Posterior cingulate gyrus (tissue), 11 donors: Measurements from ENCODE around the gene MATN1.

Experiments
- DNase-seq, 10 donors: peaks; one replicate each; pipeline versions ENCODE4 v3.0.0 to v3.0.0-alpha.2; 2020 to 2021; ENCODE audit warnings: mixed read lengths in 3 of 10
- intact Hi-C: fragments of 100-400 bp; cut with DNase I; formaldehyde crosslinking; loops from one replicate; pipeline ENCODE4 v1.15.1; 2023

Gene MATN1

DNA sequence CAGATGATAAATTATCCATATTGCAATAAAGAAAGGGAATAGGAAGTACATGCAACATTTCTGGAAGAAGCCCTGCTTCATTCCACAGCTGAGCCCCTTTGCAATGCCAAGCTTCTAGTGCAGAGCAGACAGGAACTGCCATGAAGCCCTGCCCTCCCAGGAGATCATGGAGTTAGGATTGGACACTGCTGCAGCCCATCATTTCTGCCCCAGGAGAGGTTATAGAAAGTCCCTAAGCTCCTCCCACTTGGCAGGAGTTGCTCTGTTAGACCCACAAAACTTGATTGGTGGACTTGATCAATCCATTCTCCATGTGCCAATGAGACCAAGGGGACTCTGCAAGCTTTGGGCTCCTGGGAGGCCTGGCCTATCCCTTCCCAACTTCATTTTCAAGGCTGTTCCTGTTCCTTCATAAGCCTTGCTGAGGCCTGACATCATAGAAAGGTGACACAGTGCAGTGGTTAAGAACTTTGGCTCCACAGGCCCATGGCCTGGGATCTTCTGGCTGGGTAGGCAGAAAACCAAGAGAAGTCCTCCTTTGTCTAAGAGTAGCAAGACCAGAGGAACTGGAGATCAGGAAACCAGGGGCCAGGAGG lies 35.5 kb upstream of the MATN1 start:
- peak in 1 of 10 donors; percentile 8 for DNase-seq
- intact Hi-C loops: no loop called here

GRCh38 chr1:30758121-30758688 lies 34.8 kb upstream of the MATN1 start:
- DNase-seq: no peak
- intact Hi-C loops: no loop called here

- intact Hi-C loops: no loop called here
- DNase-seq: peak in 2 of 10 donors; percentile 69 to 78
Measured at GRCh38 chr1:30757352-30758120, 34.2 kb upstream of the MATN1 start, which contains the start of gene LAPTM5. TSS of gene LAPTM5 (minus strand) at chr1:30757774. CDS start at chr1:30757745, 29 bp downstream.

DNA sequence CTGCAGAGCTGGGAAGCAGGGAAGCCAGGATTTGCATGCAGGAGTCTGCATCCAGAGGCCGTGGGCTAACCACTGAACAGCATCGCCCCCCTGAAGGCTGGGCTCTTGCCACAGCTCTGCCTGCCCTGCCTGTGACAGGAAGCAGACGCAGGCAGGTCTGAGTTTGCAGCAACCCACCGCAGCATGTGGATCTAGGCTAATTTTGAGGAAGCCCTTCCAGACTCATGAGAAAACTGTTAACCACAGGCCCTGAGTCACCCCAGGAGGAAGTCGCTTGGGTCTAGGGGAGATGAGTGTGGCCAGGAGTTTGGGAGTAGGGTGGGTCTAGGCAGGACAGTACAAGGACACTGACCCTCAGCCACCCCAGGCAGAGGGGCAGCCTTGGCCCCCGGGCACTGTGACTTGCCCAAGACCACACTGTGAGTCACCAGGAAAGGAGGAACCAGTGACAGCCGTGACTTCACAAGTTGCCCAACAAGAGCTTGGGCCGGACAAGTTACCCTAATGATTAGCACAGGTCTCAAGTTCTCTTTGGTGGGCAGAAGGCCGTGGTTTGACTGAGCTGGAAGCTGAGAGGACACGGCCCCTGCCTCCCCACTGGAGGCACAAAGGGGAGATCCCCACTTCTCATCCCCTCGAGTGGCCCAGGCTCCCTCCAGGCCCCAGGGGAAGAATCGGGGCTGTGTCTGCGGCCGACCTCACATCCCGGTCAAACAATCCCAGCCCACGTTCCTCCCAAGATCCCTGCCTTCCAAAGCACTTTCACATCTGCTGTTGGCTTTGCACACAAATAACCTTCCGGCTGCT lies 33.4 kb upstream of the MATN1 start:
- peak in 6 of 10 donors; percentile 32 to 90 (median 60) for DNase-seq
- intact Hi-C loops: no loop called here

- DNase-seq: peak in 1 of 10 donors; percentile 2
- intact Hi-C loops: no loop called here
Measured at GRCh38 chr1:30756206-30756544, 32.8 kb upstream of the MATN1 start.

- intact Hi-C loops: no loop called here
- DNase-seq: peak in 2 of 10 donors; percentile 1 to 45
Measured at GRCh38 chr1:30755746-30756145, 32.4 kb upstream of the MATN1 start.

- intact Hi-C loops: no loop called here
- no peak for DNase-seq
Measured at GRCh38 chr1:30755334-30755733, 31.9 kb upstream of the MATN1 start.

GRCh38 chr1:30754684-30755171 lies 31.3 kb upstream of the MATN1 start:
- intact Hi-C loops: no loop called here

DNA sequence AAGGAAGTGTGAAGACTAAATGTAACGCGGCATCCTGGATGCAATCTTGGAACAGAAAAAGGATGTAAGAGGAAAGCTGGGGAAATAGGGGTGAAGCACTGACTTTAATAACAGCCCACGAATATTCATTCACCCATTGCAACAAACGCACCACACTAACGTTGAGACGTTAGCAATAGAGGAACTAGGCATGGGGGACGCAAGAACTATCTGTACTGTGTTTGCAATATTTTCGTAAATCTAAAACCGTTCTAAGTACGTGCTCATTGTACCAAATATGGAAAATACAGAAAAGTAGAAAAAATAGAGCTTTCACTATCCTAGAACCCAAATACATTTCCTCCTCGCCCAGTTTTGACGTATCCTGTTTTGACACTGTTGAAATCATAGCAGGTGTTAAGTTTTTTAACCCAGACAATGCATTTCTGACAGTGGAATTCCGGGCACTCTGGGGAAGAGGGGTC lies 30.3 kb upstream of the MATN1 start:
- intact Hi-C loops: no loop called here

More at GRCh38 chr1:30754684-30755171, 31.3 kb upstream of the MATN1 start:
- DNase-seq: peak in 2 of 10 donors; percentile 19 to 71

DNA sequence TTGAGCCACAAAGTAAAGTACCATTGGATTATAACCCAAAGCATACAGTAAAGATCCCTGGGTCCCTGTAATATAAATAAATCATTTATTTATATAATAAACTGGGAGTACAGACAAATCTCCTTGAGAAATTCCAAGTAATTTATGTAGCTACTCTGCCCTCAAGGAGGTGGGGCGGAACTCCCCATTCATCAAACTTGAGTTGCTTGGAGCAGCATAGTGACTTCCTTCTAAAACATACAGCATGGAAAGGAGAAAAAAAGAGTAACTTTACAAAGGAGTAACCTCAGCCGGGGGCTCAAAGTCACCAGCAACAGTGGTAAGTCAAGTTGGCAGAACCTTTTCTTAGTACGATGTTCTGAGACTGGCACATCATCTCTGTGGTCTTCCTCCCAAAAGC lies 29.7 kb upstream of the MATN1 start:
- intact Hi-C loops: no loop called here
- DNase-seq: no peak

More for the DNA sequence above, 30.3 kb upstream of the MATN1 start:
- no peak for DNase-seq

GRCh38 chr1:30752651-30752908 lies 29.2 kb upstream of the MATN1 start:
- peak in 1 of 10 donors; percentile 35 for DNase-seq

GRCh38 chr1:30751830-30752650 lies 28.7 kb upstream of the MATN1 start:
- intact Hi-C loops: no loop called here
- DNase-seq: peak in 2 of 10 donors; percentile 35 to 40

More at GRCh38 chr1:30752651-30752908, 29.2 kb upstream of the MATN1 start:
- intact Hi-C loops: no loop called here

- intact Hi-C loops: no loop called here
- DNase-seq: peak in 1 of 10 donors; percentile 80
Measured at GRCh38 chr1:30750731-30751291, 27.4 kb upstream of the MATN1 start.

DNA sequence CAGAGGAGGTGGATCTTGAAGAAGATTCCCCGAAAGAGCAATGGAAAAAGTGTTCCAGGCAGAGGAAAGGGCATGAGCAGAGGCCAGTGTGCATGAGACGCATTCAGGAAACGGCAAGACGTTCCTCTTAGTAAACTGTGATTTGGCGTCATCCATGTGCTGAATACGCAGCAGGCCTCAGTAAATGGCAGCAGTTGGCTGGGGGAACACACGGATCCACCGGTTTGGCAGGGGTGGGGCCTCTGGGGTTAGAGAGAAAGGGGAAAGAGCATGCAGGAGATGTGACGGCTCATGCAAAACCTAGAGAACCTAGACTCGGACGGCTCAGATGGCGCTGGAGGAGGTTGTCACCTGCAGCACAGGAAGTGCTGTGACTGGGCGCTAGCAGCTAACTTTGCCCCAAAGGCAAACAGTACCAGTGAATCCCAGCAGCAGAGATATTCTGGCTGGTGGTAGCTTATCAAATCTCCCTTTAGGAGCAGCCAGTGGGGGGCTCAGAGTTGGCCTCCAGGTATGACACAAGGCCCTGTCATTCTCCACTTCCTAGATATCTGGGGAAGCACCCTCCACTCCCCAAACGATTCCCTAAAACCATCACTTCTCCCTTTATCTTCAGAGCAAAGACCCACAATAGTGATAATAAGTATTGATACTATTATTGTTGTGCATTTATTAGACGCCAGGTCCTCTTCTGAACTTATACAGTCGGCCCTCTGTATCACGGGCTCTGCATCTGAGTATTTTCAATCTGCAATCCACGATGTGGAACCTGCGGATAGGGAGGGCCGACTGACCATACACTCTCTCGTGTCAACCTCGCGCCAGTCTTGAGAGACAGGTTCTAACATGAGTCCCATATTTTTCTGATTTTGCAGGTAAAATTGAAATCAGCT lies 26.6 kb upstream of the MATN1 start:
- intact Hi-C loops: no loop called here
- peak in 2 of 10 donors; percentile 0 to 69 for DNase-seq

- DNase-seq: peak in 2 of 10 donors; percentile 49 to 88
- intact Hi-C loops: no loop called here
Measured at GRCh38 chr1:30748699-30749401, 25.5 kb upstream of the MATN1 start.

GRCh38 chr1:30748098-30748698 lies 24.8 kb upstream of the MATN1 start:
- intact Hi-C loops: no loop called here
- peak in 5 of 10 donors; percentile 22 to 95 (median 52) for DNase-seq
